GM23338 (cell line): ENCODE results near the gene PDCD2L.

Source experiments
- CTCF ChIP-seq, 2 experiments: fragments of 200-600 bp in 1 of 2; sonication (generic) in 1 of 2; conservative IDR thresholded peaks; 2 replicates each; pipeline versions ENCODE4 v1.5.1 to v1.6.1; 2016 to 2017; ENCODE audit warnings: antibody characterized with exemption in 2 of 2, low read depth in 2 of 2, mild to moderate bottlenecking in 2 of 2, moderate library complexity in 1 of 2
- POLR2AphosphoS5 ChIP-seq: IDR thresholded peaks from 2 replicates; pipeline ENCODE4 v1.6.1; 2016; ENCODE audit warnings: antibody characterized with exemption, low read depth
- REST ChIP-seq: IDR thresholded peaks from one replicate; pipeline ENCODE4 v1.6.1; 2018; ENCODE audit warnings: antibody characterized with exemption; ENCODE audit not compliant: unreplicated experiment

GRCh38 chr19:34357431-34357830 is 46.8 kb upstream of the PDCD2L start:
- no peak for TF ChIP-seq CTCF (conservative IDR thresholded peaks at IDR 0.05; ENCODE audit: low read depth in 2 of 2)
- no peak for TF ChIP-seq POLR2AphosphoS5
- no peak for TF ChIP-seq REST
